SK-N-SH (cell line): ENCODE measurements around the gene FNDC11. TPM values are rescaled to one million over a fixed set of nuclear protein-coding genes. Genes with fewer than 3 reads are reported as not detected.

Experiments used
- CTCF ChIA-PET: fragments of 300-600, 350-600 bp; formaldehyde crosslinking; extraction: SDS; loops from one replicate; lab custom pipeline; 2021; lab: Yijun Ruan, JAX
- POLR2A ChIA-PET: fragments of 350-600 bp; sonication (Branson Sonifier 250); formaldehyde crosslinking; extraction: SDS; loops from one replicate; lab custom pipeline; 2020; ENCODE audit warnings: antibody characterized with exemption, inconsistent platforms; lab: Yijun Ruan, JAX
- DNase-seq: peaks from one replicate; pipeline ENCODE4 v3.0.0; 2012
- H2AFZ ChIP-seq: fragments of 200-600 bp; sonication (generic); 2 replicates; pipeline ENCODE4 v1.8.1; 2016; ENCODE audit warnings: antibody characterized with exemption, mild to moderate bottlenecking, low read depth
- H3F3A ChIP-seq: fragments of 200-600 bp; sonication (generic); replicated peaks from 2 replicates; pipeline ENCODE3; 2016; ENCODE audit warnings: antibody characterized with exemption, mild to moderate bottlenecking; ENCODE audit not compliant: insufficient read depth
- H3K27ac ChIP-seq, 2 experiments: fragments of 200-500 bp in 1 of 2; fragments of 200-600 bp in 1 of 2; sonication (Bioruptor generic) in 1 of 2; sonication (generic), shearing (Covaris generic) in 1 of 2; 2 replicates each; pipeline versions ENCODE4 v1.5.1 to v1.6.1; 2014 to 2016; ENCODE audit warnings: low read depth in 2 of 2, inconsistent platforms in 1 of 2, low read length in 1 of 2, mild to moderate bottlenecking in 1 of 2, mixed read lengths in 1 of 2
- H3K27me3 ChIP-seq: fragments of 200-600 bp; sonication (generic), shearing (Covaris generic); 2 replicates; pipeline ENCODE4 v1.6.1; 2016; ENCODE audit warnings: mixed run types; ENCODE audit not compliant: insufficient read depth
- H3K36me3 ChIP-seq, 2 experiments: fragments of 200-500 bp in 1 of 2; fragments of 200-600 bp in 1 of 2; sonication (Bioruptor generic) in 1 of 2; sonication (generic) in 1 of 2; replicated peaks in 1 of 2; 2 replicates each; pipeline versions ENCODE3 to v1.5.1; 2014 to 2016; ENCODE audit warnings: low read length in 1 of 2, mild to moderate bottlenecking in 1 of 2; ENCODE audit not compliant: insufficient read depth in 2 of 2, control insufficient read depth in 1 of 2
- H3K4me1 ChIP-seq, 2 experiments: fragments of 200-500 bp in 1 of 2; fragments of 200-600 bp in 1 of 2; sonication (Bioruptor generic) in 1 of 2; sonication (generic), shearing (Covaris generic) in 1 of 2; 2 replicates each; pipeline versions ENCODE4 v1.5.1 to v1.6.1; 2014 to 2016; ENCODE audit warnings: low read depth in 1 of 2, low read length in 1 of 2, mixed run types in 1 of 2; ENCODE audit not compliant: insufficient read depth in 2 of 2, control insufficient read depth in 1 of 2
- H3K4me2 ChIP-seq: fragments of 200-600 bp; sonication (generic), shearing (Covaris generic); 2 replicates; pipeline ENCODE4 v1.6.1; 2017; ENCODE audit warnings: mixed run types
- H3K4me3 ChIP-seq, 2 experiments: fragments of 200-500 bp in 1 of 2; fragments of 200-600 bp in 1 of 2; sonication (Bioruptor generic) in 1 of 2; sonication (generic), shearing (Covaris generic) in 1 of 2; 2 replicates each; pipeline versions ENCODE4 v1.5.1 to v1.8.1; 2014 to 2016; ENCODE audit warnings: low read depth in 2 of 2, inconsistent platforms in 1 of 2, low read length in 1 of 2, mild to moderate bottlenecking in 1 of 2, mixed read lengths in 1 of 2, moderate library complexity in 1 of 2
- H3K79me2 ChIP-seq: fragments of 200-600 bp; sonication (generic); 2 replicates; pipeline ENCODE4 v1.8.1; 2017; ENCODE audit warnings: mild to moderate bottlenecking; ENCODE audit not compliant: insufficient read depth
- H3K9ac ChIP-seq: fragments of 200-600 bp; sonication (generic); 2 replicates; pipeline ENCODE4 v1.6.1; 2017; ENCODE audit warnings: mixed run types
- H3K9me2 ChIP-seq: fragments of 200-600 bp; sonication (generic); 2 replicates; pipeline ENCODE4 v1.6.1; 2017; ENCODE audit warnings: mixed run types
- H3K9me3 ChIP-seq: fragments of 200-600 bp; sonication (generic); 2 replicates; pipeline ENCODE4 v1.6.1; 2017; ENCODE audit warnings: mixed run types, mild to moderate bottlenecking, moderate library complexity
- H4K20me1 ChIP-seq: fragments of 200-600 bp; sonication (generic); 2 replicates; pipeline ENCODE4 v1.6.1; 2017; ENCODE audit warnings: mild to moderate bottlenecking, mixed run types; ENCODE audit not compliant: insufficient read depth
- CHD2 ChIP-seq: fragments of 150-350 bp; IDR thresholded peaks from 2 replicates; pipeline ENCODE4 v1.6.1; 2018; ENCODE audit warnings: low read length; ENCODE audit not compliant: partially characterized antibody
- EZH2phosphoT487 ChIP-seq: fragments of 200-600 bp; sonication (generic); IDR thresholded peaks from 2 replicates; pipeline ENCODE4 v1.6.1; 2017; ENCODE audit warnings: low read depth, mixed run types, mild to moderate bottlenecking, antibody characterized with exemption, moderate library complexity, borderline replicate concordance
- FOSL2 ChIP-seq: IDR thresholded peaks from 2 replicates; pipeline ENCODE4 v1.4.0; 2012; ENCODE audit warnings: low read depth, mild to moderate bottlenecking, moderate library complexity, borderline replicate concordance
- FOXJ3 ChIP-seq: sonication (generic); formaldehyde crosslinking; IDR thresholded peaks from 2 replicates; pipeline ENCODE4 v1.5.1; 2020; ENCODE audit warnings: mild to moderate bottlenecking, missing genetic modification reagents
- JUND ChIP-seq: IDR thresholded peaks from 2 replicates; pipeline ENCODE4 v1.4.0; 2012
- NRF1 ChIP-seq: IDR thresholded peaks from 2 replicates; pipeline ENCODE4 v1.6.1; 2012; ENCODE audit warnings: low read depth, mild to moderate bottlenecking, low read length
- RAD21 ChIP-seq: IDR thresholded peaks from 2 replicates; pipeline ENCODE4 v1.6.1; 2012; ENCODE audit warnings: mild to moderate bottlenecking, low read length
- RXRA ChIP-seq: IDR thresholded peaks from 2 replicates; pipeline ENCODE4 v1.4.0; 2012; ENCODE audit warnings: low read depth, mild to moderate bottlenecking, borderline replicate concordance
- TAF1 ChIP-seq: IDR thresholded peaks from 2 replicates; pipeline ENCODE4 v1.6.1; 2012; ENCODE audit warnings: low read depth, mild to moderate bottlenecking, low read length, moderate library complexity, borderline replicate concordance
- TEAD4 ChIP-seq: IDR thresholded peaks from 2 replicates; pipeline ENCODE4 v1.4.0; 2012; ENCODE audit warnings: mild to moderate bottlenecking, borderline replicate concordance; ENCODE audit not compliant: insufficient read depth
- WGBS: methylation state at CpG from one replicate; pipeline ENCODE4 v1.1.6; 2017; ENCODE audit warnings: low lambda C conversion rate; 5-methylcytosine and 5-hydroxymethylcytosine counted together
- polyA plus RNA-seq, 3 experiments: library from polyadenylated mRNA; depleted of rRNA; stranded (reverse); fragments of >200 nt; gene quantifications; 2 replicates each; pipeline ENCODE4 v1.2.3, GENCODE V29; 2012
- TF ChIP-seq, protein P1 (sequence below): IDR thresholded peaks from 2 replicates; pipeline ENCODE4 v1.6.1; 2012; ENCODE audit warnings: mild to moderate bottlenecking, low read depth, low read length, moderate library complexity
- TF ChIP-seq, protein P2 (sequence below): IDR thresholded peaks from 2 replicates; pipeline ENCODE4; 2012
- TF ChIP-seq, protein P3 (sequence below): IDR thresholded peaks from 2 replicates; pipeline ENCODE4 v1.4.0; 2012; ENCODE audit warnings: low read depth, borderline replicate concordance

Gene FNDC11
- polyA plus RNA-seq, 1 of the 3 experiments (the other 2 are of a cell fraction) = 5.5 TPM

DNA sequence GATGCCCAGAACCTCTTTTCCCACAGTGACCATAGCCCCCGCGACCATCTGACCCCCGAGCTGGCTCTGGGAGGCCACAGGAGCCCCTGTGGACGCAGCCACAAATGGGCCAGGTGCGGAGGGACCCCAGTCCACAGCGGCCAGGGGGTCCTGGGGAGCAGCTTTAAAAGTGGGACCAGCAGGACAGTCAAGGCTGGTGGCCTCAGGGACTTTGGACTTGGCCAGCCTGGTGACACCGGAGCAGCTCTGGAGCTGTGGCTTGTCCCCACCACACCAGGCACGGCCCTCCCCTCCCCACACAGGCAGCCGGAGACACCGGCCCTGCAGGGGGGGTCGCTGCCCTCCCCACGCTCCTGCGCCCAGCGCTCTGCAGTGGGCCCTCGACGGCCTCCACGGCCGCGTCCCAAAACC lies 3.5 kb downstream of the FNDC11 start:
- WGBS = 95% methylated on average over 7 of the region's 19 CpGs
- no peaks in the 10 kb centered on the region for H4K20me1 ChIP-seq
- H3F3A ChIP-seq = peaks cover 4% of the 10 kb centered on the region
- ChIA-PET POLR2A (interaction anchor here (1.1 kb wide), 1 partner anchor 9 kb away, joined by 3 read pairs; no protein-coding TSS in a partner anchor), CTCF (interaction anchor here (1.8 kb wide), 1 partner anchor 20 kb away, joined by 5 read pairs; no protein-coding TSS in a partner anchor)
- H3K27ac ChIP-seq = no peak overlapping the region
- H3K4me1 ChIP-seq = peaks cover 0 to 14% of the 10 kb centered on the region in 2 experiments; a peak in 1 of 4 replicates
- H3K4me3 ChIP-seq = no peak overlapping the region
- no peak for DNase-seq
- no peak overlapping the region for H3K9ac ChIP-seq
- H3K9me2 ChIP-seq = no peaks in the 10 kb centered on the region
- no peaks in the 10 kb centered on the region for H3K9me3 ChIP-seq
- no peaks in the 10 kb centered on the region for H3K79me2 ChIP-seq
- H3K27me3 ChIP-seq = no peaks in the 10 kb centered on the region
- no peak overlapping the region for H3K4me2 ChIP-seq
- H3K36me3 ChIP-seq = peaks cover 0 to 11% of the 10 kb centered on the region in 2 experiments
- H2AFZ ChIP-seq = no peak overlapping the region
- TF ChIP-seq, protein P1, sequence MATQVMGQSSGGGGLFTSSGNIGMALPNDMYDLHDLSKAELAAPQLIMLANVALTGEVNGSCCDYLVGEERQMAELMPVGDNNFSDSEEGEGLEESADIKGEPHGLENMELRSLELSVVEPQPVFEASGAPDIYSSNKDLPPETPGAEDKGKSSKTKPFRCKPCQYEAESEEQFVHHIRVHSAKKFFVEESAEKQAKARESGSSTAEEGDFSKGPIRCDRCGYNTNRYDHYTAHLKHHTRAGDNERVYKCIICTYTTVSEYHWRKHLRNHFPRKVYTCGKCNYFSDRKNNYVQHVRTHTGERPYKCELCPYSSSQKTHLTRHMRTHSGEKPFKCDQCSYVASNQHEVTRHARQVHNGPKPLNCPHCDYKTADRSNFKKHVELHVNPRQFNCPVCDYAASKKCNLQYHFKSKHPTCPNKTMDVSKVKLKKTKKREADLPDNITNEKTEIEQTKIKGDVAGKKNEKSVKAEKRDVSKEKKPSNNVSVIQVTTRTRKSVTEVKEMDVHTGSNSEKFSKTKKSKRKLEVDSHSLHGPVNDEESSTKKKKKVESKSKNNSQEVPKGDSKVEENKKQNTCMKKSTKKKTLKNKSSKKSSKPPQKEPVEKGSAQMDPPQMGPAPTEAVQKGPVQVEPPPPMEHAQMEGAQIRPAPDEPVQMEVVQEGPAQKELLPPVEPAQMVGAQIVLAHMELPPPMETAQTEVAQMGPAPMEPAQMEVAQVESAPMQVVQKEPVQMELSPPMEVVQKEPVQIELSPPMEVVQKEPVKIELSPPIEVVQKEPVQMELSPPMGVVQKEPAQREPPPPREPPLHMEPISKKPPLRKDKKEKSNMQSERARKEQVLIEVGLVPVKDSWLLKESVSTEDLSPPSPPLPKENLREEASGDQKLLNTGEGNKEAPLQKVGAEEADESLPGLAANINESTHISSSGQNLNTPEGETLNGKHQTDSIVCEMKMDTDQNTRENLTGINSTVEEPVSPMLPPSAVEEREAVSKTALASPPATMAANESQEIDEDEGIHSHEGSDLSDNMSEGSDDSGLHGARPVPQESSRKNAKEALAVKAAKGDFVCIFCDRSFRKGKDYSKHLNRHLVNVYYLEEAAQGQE = no peak
- TF ChIP-seq RAD21 = no peak
- no peak for TF ChIP-seq TAF1
- TF ChIP-seq, protein P2, sequence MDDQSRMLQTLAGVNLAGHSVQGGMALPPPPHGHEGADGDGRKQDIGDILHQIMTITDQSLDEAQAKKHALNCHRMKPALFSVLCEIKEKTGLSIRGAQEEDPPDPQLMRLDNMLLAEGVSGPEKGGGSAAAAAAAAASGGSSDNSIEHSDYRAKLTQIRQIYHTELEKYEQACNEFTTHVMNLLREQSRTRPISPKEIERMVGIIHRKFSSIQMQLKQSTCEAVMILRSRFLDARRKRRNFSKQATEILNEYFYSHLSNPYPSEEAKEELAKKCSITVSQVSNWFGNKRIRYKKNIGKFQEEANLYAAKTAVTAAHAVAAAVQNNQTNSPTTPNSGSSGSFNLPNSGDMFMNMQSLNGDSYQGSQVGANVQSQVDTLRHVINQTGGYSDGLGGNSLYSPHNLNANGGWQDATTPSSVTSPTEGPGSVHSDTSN = no peak

DNA sequence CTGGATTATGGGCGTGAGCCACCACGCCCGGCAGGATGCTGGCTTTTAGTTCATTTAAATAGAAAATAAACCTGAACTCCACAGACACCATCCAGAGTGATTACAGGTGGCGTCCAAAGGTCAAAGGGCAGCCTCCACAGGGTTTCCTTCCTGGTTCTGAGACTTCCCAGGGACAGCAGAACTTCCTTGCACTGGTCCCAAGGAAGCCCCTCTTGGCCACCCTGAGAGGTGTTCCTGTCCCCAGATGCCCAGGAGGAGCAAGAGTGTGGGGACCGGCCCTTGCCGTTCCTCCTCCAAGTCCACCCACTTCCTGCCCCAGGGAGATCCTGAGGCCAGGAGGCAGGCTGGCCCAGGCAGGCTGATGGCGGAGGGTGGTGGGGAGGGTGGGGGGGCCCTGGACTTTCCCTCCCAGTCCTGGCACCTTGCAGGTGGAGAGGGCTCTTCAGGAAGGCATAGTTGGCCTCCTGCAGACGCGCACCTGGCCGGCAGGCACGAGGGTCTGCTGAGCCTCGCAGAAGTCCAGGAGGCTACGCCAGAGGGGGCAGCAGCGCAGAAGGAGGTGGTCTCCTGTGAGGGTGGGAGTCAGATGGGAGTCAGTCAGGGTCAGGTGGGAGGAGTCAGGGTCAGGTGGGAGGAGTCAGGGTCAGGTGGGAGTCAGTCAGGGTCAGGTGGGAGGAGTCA lies 5.0 kb downstream of the FNDC11 start:
- no peak for TF ChIP-seq NRF1
- no peak for TF ChIP-seq EZH2phosphoT487
- no peak for TF ChIP-seq FOSL2
- no peak for TF ChIP-seq CHD2
- TF ChIP-seq, protein P3, sequence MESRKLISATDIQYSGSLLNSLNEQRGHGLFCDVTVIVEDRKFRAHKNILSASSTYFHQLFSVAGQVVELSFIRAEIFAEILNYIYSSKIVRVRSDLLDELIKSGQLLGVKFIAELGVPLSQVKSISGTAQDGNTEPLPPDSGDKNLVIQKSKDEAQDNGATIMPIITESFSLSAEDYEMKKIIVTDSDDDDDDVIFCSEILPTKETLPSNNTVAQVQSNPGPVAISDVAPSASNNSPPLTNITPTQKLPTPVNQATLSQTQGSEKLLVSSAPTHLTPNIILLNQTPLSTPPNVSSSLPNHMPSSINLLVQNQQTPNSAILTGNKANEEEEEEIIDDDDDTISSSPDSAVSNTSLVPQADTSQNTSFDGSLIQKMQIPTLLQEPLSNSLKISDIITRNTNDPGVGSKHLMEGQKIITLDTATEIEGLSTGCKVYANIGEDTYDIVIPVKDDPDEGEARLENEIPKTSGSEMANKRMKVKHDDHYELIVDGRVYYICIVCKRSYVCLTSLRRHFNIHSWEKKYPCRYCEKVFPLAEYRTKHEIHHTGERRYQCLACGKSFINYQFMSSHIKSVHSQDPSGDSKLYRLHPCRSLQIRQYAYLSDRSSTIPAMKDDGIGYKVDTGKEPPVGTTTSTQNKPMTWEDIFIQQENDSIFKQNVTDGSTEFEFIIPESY = no peak
- TF ChIP-seq JUND = no peak
- no peak for TF ChIP-seq RXRA
- TF ChIP-seq, protein P2 = no peak
- TF ChIP-seq TEAD4 = no peak
- TF ChIP-seq, protein P1 = no peak
- TF ChIP-seq FOXJ3 (CRISPR knock-in tag) = no peak
- no peaks in the 10 kb centered on the region for H3K9me2 ChIP-seq
- no peak overlapping the region for H3K9ac ChIP-seq
- H3K4me2 ChIP-seq = no peak overlapping the region
- H3F3A ChIP-seq = no peaks in the 10 kb centered on the region
- H3K9me3 ChIP-seq = no peaks in the 10 kb centered on the region
- H3K36me3 ChIP-seq = peaks cover 0 to 21% of the 10 kb centered on the region in 2 experiments
- H3K27me3 ChIP-seq = no peaks in the 10 kb centered on the region
- no peak for DNase-seq
- no peaks in the 10 kb centered on the region for H3K79me2 ChIP-seq
- no peak overlapping the region for H3K27ac ChIP-seq
- 94% methylated on average over 14 of the region's 14 CpGs for WGBS
- H3K4me3 ChIP-seq = no peak overlapping the region
- H2AFZ ChIP-seq = no peak overlapping the region
- CTCF ChIA-PET = no interaction called here
- POLR2A ChIA-PET = no interaction called here
- no peaks in the 10 kb centered on the region for H4K20me1 ChIP-seq
- H3K4me1 ChIP-seq = peaks cover 0 to 11% of the 10 kb centered on the region in 2 experiments; a peak in 1 of 4 replicates
